ENCODE measurements around the gene C1orf141. TPM values are rescaled to one million over a fixed set of nuclear protein-coding genes. Genes with fewer than 3 reads are reported as not detected.

The C1orf141 gene
- total RNA-seq, 1 experiment from 2014 or later, result not detected

GRCh38 chr1:67059346-67059745 is 75.4 kb downstream of the C1orf141 start:
- H3K9me3 Mint-ChIP-seq, result no peaks in the 10 kb centered on the region
- H3K27me3 Mint-ChIP-seq (ENCODE audit: low read depth), result no peaks in the 10 kb centered on the region
- no peaks in the 10 kb centered on the region for H3K36me3 Mint-ChIP-seq
- no peak overlapping the region for H3K4me3 Mint-ChIP-seq
- ATAC-seq (no peak), DNase-seq (ENCODE audit: low spot score) (no peak)
- ChIA-PET POLR2A (interaction anchor here (0.6 kb wide), 1 partner anchor 61 kb away, joined by 3 read pairs; no protein-coding TSS in a partner anchor), CTCF (interaction anchor here (1.6 kb wide), 1 partner anchor 63 kb away, joined by 4 read pairs; no protein-coding TSS in a partner anchor)
- TF ChIP-seq, protein P1, sequence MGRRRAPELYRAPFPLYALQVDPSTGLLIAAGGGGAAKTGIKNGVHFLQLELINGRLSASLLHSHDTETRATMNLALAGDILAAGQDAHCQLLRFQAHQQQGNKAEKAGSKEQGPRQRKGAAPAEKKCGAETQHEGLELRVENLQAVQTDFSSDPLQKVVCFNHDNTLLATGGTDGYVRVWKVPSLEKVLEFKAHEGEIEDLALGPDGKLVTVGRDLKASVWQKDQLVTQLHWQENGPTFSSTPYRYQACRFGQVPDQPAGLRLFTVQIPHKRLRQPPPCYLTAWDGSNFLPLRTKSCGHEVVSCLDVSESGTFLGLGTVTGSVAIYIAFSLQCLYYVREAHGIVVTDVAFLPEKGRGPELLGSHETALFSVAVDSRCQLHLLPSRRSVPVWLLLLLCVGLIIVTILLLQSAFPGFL (CRISPR knock-in tag; IDR thresholded peaks at IDR 0.05; ENCODE audit: borderline replicate concordance), result no peak
- no peak for TF ChIP-seq ZBTB21 (CRISPR knock-in tag; IDR thresholded peaks at IDR 0.05; ENCODE audit: borderline replicate concordance)
- TF ChIP-seq PRRX2 (CRISPR knock-in tag; IDR thresholded peaks at IDR 0.05), result no peak
- no peak for TF ChIP-seq NFATC4 (CRISPR knock-in tag; IDR thresholded peaks at IDR 0.05)
- TF ChIP-seq CREB1 (CRISPR knock-in tag; IDR thresholded peaks at IDR 0.05), result no peak
- no peak for TF ChIP-seq JAZF1 (CRISPR knock-in tag; IDR thresholded peaks at IDR 0.05)
- no peak overlapping the region for H3K27ac Mint-ChIP-seq
- H3K4me1 Mint-ChIP-seq, result peaks cover 14% of the 10 kb centered on the region

DNA sequence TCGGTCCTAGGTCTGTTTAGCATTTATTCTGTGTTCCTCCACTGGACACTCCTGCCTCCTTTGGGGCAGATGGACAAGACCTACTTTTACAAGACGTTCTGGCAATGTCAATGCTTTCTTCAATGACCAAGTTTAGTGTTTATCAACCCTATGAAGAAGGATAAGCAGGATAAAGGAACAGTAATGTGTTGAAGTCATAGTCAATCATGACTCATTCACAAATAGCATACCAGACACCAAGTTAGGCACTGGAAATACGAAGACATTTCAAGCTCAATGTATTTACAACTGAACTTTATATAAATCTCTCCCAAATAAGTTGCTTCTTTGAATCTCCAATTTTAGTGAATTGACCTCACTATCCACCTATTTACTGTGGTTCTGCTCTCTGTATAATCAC is 76.0 kb downstream of the C1orf141 start:
- POLR2A ChIA-PET, result interaction anchor here (0.6 kb wide), 1 partner anchor 61 kb away, joined by 3 read pairs; no protein-coding TSS in a partner anchor
- H3K27me3 Mint-ChIP-seq (ENCODE audit: low read depth), result no peaks in the 10 kb centered on the region
- DNase-seq (ENCODE audit: low spot score) (no peak), ATAC-seq (no peak)
- H3K36me3 Mint-ChIP-seq, result no peaks in the 10 kb centered on the region
- H3K4me3 Mint-ChIP-seq, result no peak overlapping the region
- H3K27ac Mint-ChIP-seq, result no peak overlapping the region
- no peaks in the 10 kb centered on the region for H3K9me3 Mint-ChIP-seq
- peaks cover 14% of the 10 kb centered on the region for H3K4me1 Mint-ChIP-seq
- CTCF ChIA-PET, result interaction anchor here (1.6 kb wide), 1 partner anchor 63 kb away, joined by 4 read pairs; no protein-coding TSS in a partner anchor
- TF ChIP-seq RELA (CRISPR knock-in tag; IDR thresholded peaks at IDR 0.05; ENCODE audit: borderline replicate concordance) (no peak), TEAD1 (CRISPR knock-in tag; IDR thresholded peaks at IDR 0.05) (no peak), ZBTB43 (CRISPR knock-in tag; IDR thresholded peaks at IDR 0.05) (no peak), RORB (CRISPR knock-in tag; IDR thresholded peaks at IDR 0.05) (no peak), CBFB (CRISPR knock-in tag; IDR thresholded peaks at IDR 0.05; ENCODE audit: low read depth) (no peak), HMGXB4 (CRISPR knock-in tag; IDR thresholded peaks at IDR 0.05) (no peak), AFF4 (CRISPR knock-in tag; IDR thresholded peaks at IDR 0.05; ENCODE audit: borderline replicate concordance) (no peak), ZNF317 (CRISPR knock-in tag; IDR thresholded peaks at IDR 0.05; ENCODE audit: borderline replicate concordance, low read depth) (no peak), USF2 (CRISPR knock-in tag; IDR thresholded peaks at IDR 0.05) (no peak), ATF1 (CRISPR knock-in tag; IDR thresholded peaks at IDR 0.05) (no peak)
